Activated naive CD8-positive, alpha-beta T cell treated with anti-CD3 and anti-CD28 coated beads for 36 hours (primary cell): ENCODE measurements around the gene PCSK7. TPM values are rescaled to one million over a fixed set of nuclear protein-coding genes. Genes with fewer than 3 reads are reported as not detected.

ENCODE experiments used
- DNase-seq: peaks from one replicate; pipeline ENCODE4 v3.0.0; 2021
- H3K27ac Mint-ChIP-seq: one replicate; pipeline ENCODE4 v1.8.0; 2022; ENCODE audit warnings: mild to moderate bottlenecking, moderate library complexity, mixed read lengths
- H3K27me3 Mint-ChIP-seq: one replicate; pipeline ENCODE4 v1.8.0; 2022; ENCODE audit warnings: mild to moderate bottlenecking, mixed read lengths
- H3K36me3 Mint-ChIP-seq: one replicate; pipeline ENCODE4 v1.8.0; 2021; ENCODE audit warnings: mild to moderate bottlenecking, mixed read lengths
- H3K4me1 Mint-ChIP-seq: one replicate; pipeline ENCODE4 v1.8.0; 2021; ENCODE audit warnings: mixed read lengths
- H3K4me3 Mint-ChIP-seq: one replicate; pipeline ENCODE4 v1.8.0; 2022; ENCODE audit warnings: mild to moderate bottlenecking, moderate library complexity, mixed read lengths
- H3K9me3 Mint-ChIP-seq: one replicate; pipeline ENCODE4 v1.8.0; 2022; ENCODE audit warnings: mixed read lengths
- total RNA-seq, 2 experiments: library from RNA; stranded (reverse); gene quantifications; one replicate each; pipeline ENCODE4 v1.2.3, GENCODE V29; 2021

Gene PCSK7
- total RNA-seq, 2 experiments from 2014 or later = 85.0 to 85.9 TPM

- Mint-ChIP-seq H3K4me3 (no peak overlapping the region), H3K27me3 (no peaks in the 10 kb centered on the region), H3K36me3 (peaks cover 16% of the 10 kb centered on the region), H3K27ac (no peak overlapping the region), H3K4me1 (no peaks in the 10 kb centered on the region), H3K9me3 (no peaks in the 10 kb centered on the region)
- DNase-seq = no peak
Observed at GRCh38 chr11:117251506-117251905, 19.6 kb upstream of the PCSK7 start.

DNA sequence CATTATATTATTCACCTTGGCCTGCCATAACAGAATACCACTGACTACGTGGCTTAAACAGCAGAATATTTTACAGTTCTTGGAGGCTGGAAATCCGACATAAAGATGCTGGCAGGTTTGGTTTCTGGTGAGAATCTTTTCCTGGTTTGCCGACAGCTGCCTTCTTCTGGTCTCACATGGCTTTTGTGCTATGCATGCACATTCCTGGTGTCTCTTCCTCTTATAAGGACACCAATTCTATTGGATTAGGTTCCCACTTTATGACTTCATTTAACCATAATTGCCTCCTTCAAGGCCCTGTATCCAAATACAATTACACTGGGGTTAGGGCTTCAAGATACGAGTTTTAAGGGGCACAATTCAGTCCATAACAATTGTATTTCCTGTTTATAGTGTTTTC lies 17.7 kb upstream of the PCSK7 start:
- H3K27me3 Mint-ChIP-seq = no peaks in the 10 kb centered on the region
- H3K27ac Mint-ChIP-seq = no peak overlapping the region
- H3K4me3 Mint-ChIP-seq = no peak overlapping the region
- H3K4me1 Mint-ChIP-seq = no peaks in the 10 kb centered on the region
- peaks cover 16% of the 10 kb centered on the region for H3K36me3 Mint-ChIP-seq
- no peak for DNase-seq
- no peaks in the 10 kb centered on the region for H3K9me3 Mint-ChIP-seq

- Mint-ChIP-seq H3K27me3 (no peaks in the 10 kb centered on the region), H3K9me3 (no peaks in the 10 kb centered on the region), H3K4me1 (no peaks in the 10 kb centered on the region), H3K27ac (no peak overlapping the region), H3K36me3 (peaks cover 19% of the 10 kb centered on the region), H3K4me3 (no peak overlapping the region)
- DNase-seq = no peak
Observed at GRCh38 chr11:117248341-117248740, 16.5 kb upstream of the PCSK7 start.

- H3K36me3 Mint-ChIP-seq = peaks cover 13% of the 10 kb centered on the region
- H3K27me3 Mint-ChIP-seq = no peaks in the 10 kb centered on the region
- H3K4me1 Mint-ChIP-seq = peaks cover 2% of the 10 kb centered on the region
- H3K27ac Mint-ChIP-seq = no peak overlapping the region
- H3K9me3 Mint-ChIP-seq = no peaks in the 10 kb centered on the region
- H3K4me3 Mint-ChIP-seq = no peak overlapping the region
- DNase-seq = no peak
Observed at GRCh38 chr11:117239295-117239694, 7.4 kb upstream of the PCSK7 start.

- Mint-ChIP-seq H3K4me3 (no peak overlapping the region), H3K4me1 (peaks cover 12% of the 10 kb centered on the region), H3K36me3 (peaks cover 10% of the 10 kb centered on the region), H3K9me3 (no peaks in the 10 kb centered on the region), H3K27ac (no peak overlapping the region), H3K27me3 (no peaks in the 10 kb centered on the region)
- DNase-seq = no peak
Observed at GRCh38 chr11:117238221-117238620, 6.3 kb upstream of the PCSK7 start.

DNA sequence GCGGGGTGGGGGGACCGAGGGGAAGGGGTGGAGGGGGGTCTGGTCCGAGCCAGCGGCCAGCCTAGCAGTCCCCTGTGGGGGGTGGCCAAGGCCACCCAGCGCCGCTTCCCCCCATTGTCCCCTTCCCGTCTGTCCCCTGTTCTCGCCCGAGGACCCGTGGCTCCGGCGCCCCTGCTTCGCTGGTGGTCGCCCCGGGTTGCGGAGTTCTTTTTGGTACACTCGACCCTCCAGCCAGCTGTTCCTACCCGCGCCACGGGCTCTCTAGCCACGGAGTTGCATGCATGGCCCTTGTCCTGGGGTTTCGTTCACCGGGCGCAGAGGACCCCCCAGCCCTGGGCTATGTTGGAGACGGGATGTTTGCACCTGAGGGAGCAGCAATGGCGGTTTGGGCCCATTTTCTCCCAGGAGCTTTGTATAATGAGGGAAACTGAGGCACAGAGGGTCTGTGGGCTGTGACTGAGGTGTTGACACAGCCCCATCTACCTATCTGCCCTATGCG lies 1.1 kb upstream of the PCSK7 start:
- H3K9me3 Mint-ChIP-seq = no peaks in the 10 kb centered on the region
- peak overlapping the region; percentile 88 for H3K4me3 Mint-ChIP-seq
- peaks cover 38% of the 10 kb centered on the region for H3K4me1 Mint-ChIP-seq
- peak overlapping the region; percentile 74 for H3K27ac Mint-ChIP-seq
- DNase-seq = no peak
- peaks cover 30% of the 10 kb centered on the region for H3K36me3 Mint-ChIP-seq
- no peaks in the 10 kb centered on the region for H3K27me3 Mint-ChIP-seq

DNA sequence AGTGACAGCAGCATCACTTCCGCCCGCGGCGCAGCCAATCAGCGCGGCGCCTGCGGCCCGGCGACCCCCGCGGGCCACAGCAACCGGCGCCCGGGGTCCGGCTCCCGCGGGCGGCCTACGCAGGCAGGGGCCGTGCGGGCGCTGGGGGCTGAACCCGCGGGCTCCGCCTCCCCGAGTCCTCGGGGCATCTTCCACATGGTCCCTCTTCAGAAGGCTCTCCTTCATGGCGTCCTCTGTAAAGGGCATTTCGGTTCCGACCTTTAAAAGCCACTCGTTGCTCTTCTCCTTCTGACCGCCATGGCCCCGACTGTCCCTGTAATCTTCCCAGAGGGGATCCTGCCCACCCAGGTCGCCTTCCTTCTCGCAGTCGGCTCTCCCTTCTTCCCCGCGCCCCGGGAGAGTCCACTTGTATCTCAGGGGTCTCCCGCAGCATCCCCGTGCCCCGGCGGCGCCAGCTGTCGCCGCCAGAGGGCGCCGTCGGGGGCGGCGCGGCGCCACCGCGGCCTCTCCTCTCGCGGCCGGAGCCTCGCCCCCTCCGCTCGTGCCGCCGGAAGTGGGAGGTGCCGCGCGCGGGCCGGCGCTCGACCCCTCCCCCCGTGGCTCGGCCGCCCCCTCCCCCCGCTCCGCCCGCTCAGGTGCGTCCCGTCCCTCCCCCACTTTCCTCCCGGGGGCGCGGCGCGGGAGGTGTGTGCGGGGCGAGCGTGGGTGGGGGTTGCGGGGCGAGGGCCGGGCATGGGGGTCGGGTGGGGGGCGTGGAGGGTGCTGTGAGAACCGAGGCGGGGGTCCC lies 412 bp upstream of the PCSK7 start, which contains the start of gene RNF214:
Gene RNF214, plus strand, starts transcription at position 580 of the 787 bp plus-strand sequence. CDS start 1,602 bp downstream, outside the sequence.
- Mint-ChIP-seq H3K4me3 (peak within 1 kb of the TSS; percentile 99), H3K27ac (peak within 1 kb of the TSS; percentile 99)

DNA sequence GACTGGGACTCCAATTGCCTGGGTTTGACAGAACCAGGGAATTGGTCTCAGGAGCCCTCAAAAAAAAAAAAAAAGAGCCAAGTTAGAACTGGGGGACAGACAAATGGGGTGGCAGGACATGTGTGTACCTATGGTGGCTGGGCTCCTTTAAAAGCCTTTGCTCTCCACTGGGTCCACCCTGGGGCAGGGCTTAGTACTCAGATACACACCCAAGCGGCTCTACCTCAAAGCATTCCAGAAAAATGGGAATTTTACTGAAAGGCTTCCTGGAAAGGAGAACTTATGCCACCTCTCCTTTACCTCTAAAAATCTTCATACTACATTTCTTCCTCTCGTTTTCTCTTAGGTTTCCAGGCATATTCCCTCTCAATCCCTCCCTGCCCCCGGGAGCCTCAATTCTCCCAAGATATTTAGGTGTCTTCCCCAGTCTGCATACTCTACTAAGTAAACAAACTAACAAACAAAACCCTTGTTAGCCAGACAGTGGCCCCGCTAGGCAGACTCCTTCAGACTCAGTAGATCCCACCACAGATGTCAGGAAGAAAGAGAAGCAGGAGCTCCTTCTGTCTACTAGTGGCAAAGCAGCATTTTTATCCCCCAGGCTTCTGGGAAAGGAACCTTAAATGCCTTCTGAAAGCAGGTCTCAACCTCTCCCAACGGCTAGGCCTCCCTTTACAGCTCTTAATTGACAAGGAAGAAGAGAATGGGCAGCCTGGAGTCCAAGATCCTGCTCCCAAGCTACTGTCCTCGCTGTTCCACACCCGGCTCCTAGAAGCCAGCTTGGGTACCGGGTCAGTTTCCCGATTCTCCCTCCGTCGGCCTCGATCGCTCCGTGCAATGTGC lies 653 bp downstream of the PCSK7 start:
- peak overlapping the region; percentile 99 for H3K27ac Mint-ChIP-seq
- H3K36me3 Mint-ChIP-seq = peaks cover 39% of the 10 kb centered on the region
- DNase-seq = no peak
- no peaks in the 10 kb centered on the region for H3K27me3 Mint-ChIP-seq
- no peaks in the 10 kb centered on the region for H3K9me3 Mint-ChIP-seq
- H3K4me3 Mint-ChIP-seq = peak overlapping the region; percentile 99
- peaks cover 47% of the 10 kb centered on the region for H3K4me1 Mint-ChIP-seq

More for the DNA sequence above, 412 bp upstream of the PCSK7 start, which contains the start of gene RNF214:
- Mint-ChIP-seq H3K27me3 (no peaks in the 10 kb centered on the region), H3K9me3 (no peaks in the 10 kb centered on the region), H3K36me3 (peaks cover 34% of the 10 kb centered on the region), H3K4me1 (peaks cover 39% of the 10 kb centered on the region)
- peak; percentile 84 for DNase-seq

DNA sequence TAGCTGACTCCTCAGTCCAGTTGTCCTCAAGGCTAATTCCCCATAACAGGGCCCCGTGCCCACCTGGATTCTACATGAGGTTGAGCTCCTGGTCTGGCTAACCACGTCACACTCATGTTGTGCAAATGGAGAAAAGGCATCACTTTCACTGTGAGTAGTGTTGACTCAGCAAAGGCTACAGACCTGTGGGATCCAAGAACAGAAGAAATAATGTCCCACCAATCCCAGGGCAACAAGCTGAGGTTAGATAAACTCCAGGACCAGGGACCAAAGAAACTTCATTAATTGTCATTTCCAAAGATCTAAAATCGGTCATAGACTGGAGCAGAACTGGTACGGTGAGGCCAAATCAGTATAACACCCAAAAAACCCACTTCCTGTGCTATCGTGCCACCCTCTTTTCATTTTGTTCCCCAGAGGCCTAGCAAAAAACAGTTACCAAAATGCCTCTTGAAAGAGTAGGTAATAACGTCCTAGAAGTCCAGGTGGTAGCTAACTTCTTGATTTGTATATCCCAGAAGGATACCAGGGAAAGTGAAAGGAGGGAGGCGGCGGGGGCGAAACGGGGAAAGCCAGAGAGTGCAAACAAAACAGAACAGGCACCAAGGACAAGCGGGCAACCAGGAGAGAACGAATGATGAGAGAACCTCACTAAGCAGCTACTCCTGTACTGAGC lies 1.4 kb downstream of the PCSK7 start:
- H3K36me3 Mint-ChIP-seq = peaks cover 37% of the 10 kb centered on the region
- peak overlapping the region; percentile 99 for H3K4me3 Mint-ChIP-seq
- H3K27me3 Mint-ChIP-seq = no peaks in the 10 kb centered on the region
- peak overlapping the region; percentile 99 for H3K27ac Mint-ChIP-seq
- H3K4me1 Mint-ChIP-seq = peaks cover 47% of the 10 kb centered on the region
- no peaks in the 10 kb centered on the region for H3K9me3 Mint-ChIP-seq
- DNase-seq = peak; percentile 64

DNA sequence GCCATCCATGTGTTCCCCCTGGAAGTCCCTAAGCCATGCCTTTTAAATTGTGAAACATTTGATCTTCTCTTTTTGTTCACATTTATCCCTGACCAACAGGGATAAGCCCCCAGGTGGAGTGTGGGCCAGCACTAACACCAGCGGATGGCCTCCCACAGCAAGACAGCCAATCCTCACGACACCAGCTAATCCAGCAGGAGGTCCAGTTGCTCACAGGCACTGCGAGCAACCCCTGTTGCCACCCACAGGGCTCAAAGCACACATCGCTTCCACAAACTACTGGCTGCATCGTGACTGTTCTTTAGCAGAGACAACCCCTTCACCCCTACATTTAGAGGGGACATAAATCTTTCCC lies 2.0 kb downstream of the PCSK7 start:
- peaks cover 42% of the 10 kb centered on the region for H3K36me3 Mint-ChIP-seq
- peaks cover 47% of the 10 kb centered on the region for H3K4me1 Mint-ChIP-seq
- H3K4me3 Mint-ChIP-seq = peak overlapping the region; percentile 99
- no peaks in the 10 kb centered on the region for H3K9me3 Mint-ChIP-seq
- H3K27me3 Mint-ChIP-seq = no peaks in the 10 kb centered on the region
- peak overlapping the region; percentile 99 for H3K27ac Mint-ChIP-seq
- DNase-seq = no peak

DNA sequence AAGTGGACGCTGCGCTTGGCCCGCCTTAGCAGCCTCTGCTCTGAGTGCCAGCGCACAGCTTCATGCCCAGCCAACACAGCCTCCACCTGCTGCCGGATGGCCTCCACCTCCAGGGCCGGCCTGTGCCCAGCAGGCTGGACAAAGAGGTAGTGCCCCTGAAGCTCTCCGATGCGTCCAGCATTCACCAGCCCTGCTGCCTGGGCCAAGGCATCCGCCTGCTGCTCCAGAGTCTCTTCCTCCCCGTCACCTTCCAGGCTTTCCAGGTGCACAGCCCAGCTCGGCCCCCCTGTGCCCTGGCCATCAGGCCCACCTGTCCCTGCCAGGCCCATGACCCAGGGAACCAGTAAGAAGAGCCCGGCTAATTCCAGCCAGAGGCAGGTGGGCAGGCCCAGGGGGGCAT lies 2.5 kb downstream of the PCSK7 start:
- Mint-ChIP-seq H3K27ac (peak overlapping the region; percentile 99), H3K36me3 (peaks cover 42% of the 10 kb centered on the region), H3K9me3 (no peaks in the 10 kb centered on the region), H3K4me1 (peaks cover 47% of the 10 kb centered on the region), H3K27me3 (no peaks in the 10 kb centered on the region), H3K4me3 (peak overlapping the region; percentile 99)
- DNase-seq = no peak

DNA sequence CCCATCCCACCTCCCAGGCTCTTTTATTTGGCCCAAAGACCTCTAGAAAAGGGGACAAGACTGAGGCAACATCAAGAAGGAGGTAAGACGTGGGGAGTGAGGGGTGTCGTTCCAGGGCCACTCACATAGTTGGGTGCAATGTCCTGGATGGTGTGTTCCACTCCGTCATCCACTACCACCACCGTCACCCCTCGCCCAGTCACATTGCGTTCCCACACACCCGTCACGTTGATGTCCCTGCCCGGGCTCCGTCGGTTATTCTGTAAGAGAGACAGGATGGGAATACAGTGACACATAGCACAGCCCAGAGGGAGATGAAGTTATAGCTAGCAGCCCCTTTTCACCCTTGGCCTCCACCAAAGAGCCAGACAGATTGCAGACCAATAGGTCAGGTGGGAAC lies 3.8 kb downstream of the PCSK7 start:
- Mint-ChIP-seq H3K27me3 (no peaks in the 10 kb centered on the region), H3K36me3 (peaks cover 47% of the 10 kb centered on the region), H3K27ac (peak overlapping the region; percentile 34), H3K4me3 (peak overlapping the region; percentile 40), H3K4me1 (peaks cover 33% of the 10 kb centered on the region), H3K9me3 (no peaks in the 10 kb centered on the region)
- no peak for DNase-seq

DNA sequence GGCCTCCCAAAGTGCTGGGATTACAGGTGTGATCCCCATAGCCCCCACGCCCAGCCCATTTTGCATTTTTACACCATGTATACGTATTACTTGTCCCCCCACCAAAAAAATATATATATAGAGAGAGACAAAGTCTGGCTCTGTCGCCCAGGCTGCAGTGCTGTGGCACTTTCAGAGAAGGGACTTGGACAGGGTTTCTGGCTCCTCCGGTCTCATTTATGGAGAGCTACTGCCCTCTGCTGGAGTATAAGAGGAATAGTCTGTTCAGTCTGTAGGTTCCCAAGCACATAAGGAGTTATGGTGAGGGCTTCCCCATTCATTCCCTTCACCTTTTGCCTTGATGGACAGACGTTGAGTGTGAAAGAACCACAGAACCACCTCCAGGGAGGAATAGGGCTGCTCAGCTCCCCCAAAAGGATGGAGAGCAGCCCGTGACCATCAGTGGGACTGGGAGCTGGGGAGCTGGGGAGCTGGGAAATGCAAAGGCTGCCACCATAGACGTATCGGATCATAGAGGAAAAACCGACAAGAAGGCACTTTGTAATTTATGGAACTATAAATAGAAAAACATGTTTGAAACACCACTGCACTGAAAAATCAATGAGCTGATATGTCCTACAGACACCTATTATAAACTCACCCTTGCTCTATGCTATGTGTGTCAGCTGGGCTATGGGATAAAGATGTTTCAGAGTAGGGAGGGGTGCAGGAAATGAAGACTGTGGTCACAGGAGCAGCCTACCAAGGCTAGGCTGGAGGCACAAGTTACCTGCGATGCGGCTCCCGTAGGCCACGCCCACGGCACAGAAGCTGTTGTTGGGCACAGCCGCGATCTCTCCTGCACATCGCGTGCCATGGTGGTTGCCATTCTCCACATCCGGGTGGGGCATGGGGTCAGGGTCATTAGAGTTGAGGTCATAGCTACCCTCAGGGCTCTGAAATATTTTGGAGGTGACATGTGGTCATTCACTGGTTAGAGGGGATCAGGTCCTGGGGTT lies 5.2 kb downstream of the PCSK7 start:
- Mint-ChIP-seq H3K27ac (peak overlapping the region; percentile 64), H3K4me1 (peaks cover 32% of the 10 kb centered on the region), H3K4me3 (no peak overlapping the region), H3K9me3 (no peaks in the 10 kb centered on the region), H3K36me3 (peaks cover 47% of the 10 kb centered on the region), H3K27me3 (no peaks in the 10 kb centered on the region)
- DNase-seq = no peak
